Tibial nerve (tissue), 4 donors: ENCODE data around the gene P2RX7. TPM values are rescaled to one million over a fixed set of nuclear protein-coding genes. Genes with fewer than 3 reads are reported as not detected.

ENCODE experiments used
- DNase-seq, 2 donors: peaks; one replicate each; pipeline ENCODE4 v3.0.0-alpha.2; 2019; ENCODE audit warnings: low spot score in 2 of 2
- H3K27ac ChIP-seq, 4 donors: fragments of 200-600 bp; sonication (generic) in 3 of 4; one replicate each; pipeline ENCODE4 v1.5.1; 2017 to 2019; ENCODE audit warnings: mild to moderate bottlenecking in 1 of 4
- H3K27me3 ChIP-seq, 2 donors: fragments of 200-600 bp; sonication (generic) in 1 of 2; one replicate each; pipeline versions ENCODE4 v1.5.1 to v1.6.0; 2017 to 2019
- H3K36me3 ChIP-seq, 3 donors: fragments of 200-600 bp; sonication (generic); one replicate each; pipeline ENCODE4 v1.5.1; 2018 to 2019
- H3K4me1 ChIP-seq, 4 donors: fragments of 200-600 bp; sonication (generic) in 3 of 4; one replicate each; pipeline ENCODE4 v1.5.1; 2017 to 2019
- H3K4me3 ChIP-seq, 4 donors: fragments of 200-600 bp; sonication (generic) in 3 of 4; one replicate each; pipeline ENCODE4 v1.5.1; 2017 to 2019; ENCODE audit warnings: mild to moderate bottlenecking in 1 of 4, moderate library complexity in 1 of 4
- H3K9me3 ChIP-seq, 4 donors: fragments of 200-600 bp; sonication (generic) in 3 of 4; one replicate each; pipeline ENCODE4 v1.5.1; 2017 to 2019
- CTCF ChIP-seq, 5 experiments: fragments of 200-600 bp in 3 of 5; fragments of 450-650 bp in 2 of 5; sonication (generic) in 3 of 5; IDR thresholded peaks; one replicate each; pipeline ENCODE4 v1.5.1; 2016 to 2019; ENCODE audit warnings: antibody characterized with exemption in 5 of 5, mild to moderate bottlenecking in 3 of 5, moderate library complexity in 2 of 5
- EP300 ChIP-seq, 2 donors: sonication (generic); formaldehyde crosslinking; IDR thresholded peaks; one replicate each; pipeline ENCODE4 v1.6.1; 2017; ENCODE audit warnings: antibody characterized with exemption in 2 of 2, mild to moderate bottlenecking in 1 of 2
- POLR2A ChIP-seq, 2 donors: fragments of 450-650 bp; IDR thresholded peaks; one replicate each; pipeline ENCODE4 v1.6.1; 2017; ENCODE audit warnings: antibody characterized with exemption in 2 of 2, mild to moderate bottlenecking in 2 of 2, moderate library complexity in 2 of 2
- WGBS, 2 donors: methylation state at CpG; one replicate each; pipeline ENCODE4 v1.1.5; 2018; 5-methylcytosine and 5-hydroxymethylcytosine counted together
- total RNA-seq, 4 donors: library from RNA; depleted of rRNA; stranded (reverse); fragments of >200 nt; gene quantifications; one replicate each; pipeline ENCODE4 v1.1.0, GENCODE V29; 2016

The P2RX7 gene
- total RNA-seq, 4 donors from 2014 or later = 5.2 to 13.8 (median 9.5) TPM

- peak; percentile 23 to 68 for DNase-seq
- no peaks in the 10 kb centered on the region for H3K27me3 ChIP-seq
- no peaks in the 10 kb centered on the region for H3K9me3 ChIP-seq
- no peak overlapping the region for H3K4me3 ChIP-seq
- peaks cover 0 to 2% (median 0%) of the 10 kb centered on the region in 4 donors for H3K4me1 ChIP-seq
- no peak overlapping the region for H3K27ac ChIP-seq
- 56 to 57% methylated on average over 8 of the region's 8 CpGs for WGBS, 2 donors
- TF ChIP-seq EP300 (IDR thresholded peaks at IDR 0.05) (peak in 1 of 2 donors; percentile 29), CTCF (IDR thresholded peaks at IDR 0.05) (peak; percentile 86 to 89 (median 87)), POLR2A (IDR thresholded peaks at IDR 0.05) (no peak)
- no peaks in the 10 kb centered on the region for H3K36me3 ChIP-seq
These were observed 22.3 kb upstream of the P2RX7 start for GRCh38 chr12:121110211-121110940.

- H3K9me3 ChIP-seq = no peaks in the 10 kb centered on the region
- H3K27ac ChIP-seq = no peak overlapping the region
- H3K4me3 ChIP-seq = no peak overlapping the region
- DNase-seq = no peak
- H3K27me3 ChIP-seq = no peaks in the 10 kb centered on the region
- 74 to 80% methylated on average over 9 of the region's 9 CpGs for WGBS, 2 donors
- H3K4me1 ChIP-seq = peaks cover 0 to 2% (median 0%) of the 10 kb centered on the region in 4 donors
- H3K36me3 ChIP-seq = no peaks in the 10 kb centered on the region
- TF ChIP-seq EP300 (IDR thresholded peaks at IDR 0.05) = no peak
- no peak for TF ChIP-seq CTCF (IDR thresholded peaks at IDR 0.05)
- TF ChIP-seq POLR2A (IDR thresholded peaks at IDR 0.05) = no peak
These were observed 21.0 kb upstream of the P2RX7 start for GRCh38 chr12:121111684-121112083.

- TF ChIP-seq EP300 (IDR thresholded peaks at IDR 0.05) (no peak), POLR2A (IDR thresholded peaks at IDR 0.05) (no peak), CTCF (IDR thresholded peaks at IDR 0.05) (no peak)
- DNase-seq = no peak
- WGBS, 2 donors = 68% methylated on average over 4 of the region's 4 CpGs
These were observed 20.2 kb upstream of the P2RX7 start for GRCh38 chr12:121112496-121112895.

GRCh38 chr12:121113057-121113456 lies 19.6 kb upstream of the P2RX7 start:
- H3K9me3 ChIP-seq = no peaks in the 10 kb centered on the region
- H3K4me1 ChIP-seq = peaks cover 0 to 2% (median 0%) of the 10 kb centered on the region in 4 donors
- no peak for TF ChIP-seq POLR2A (IDR thresholded peaks at IDR 0.05)
- TF ChIP-seq EP300 (IDR thresholded peaks at IDR 0.05) = no peak
- no peak for TF ChIP-seq CTCF (IDR thresholded peaks at IDR 0.05)
- no peaks in the 10 kb centered on the region for H3K27me3 ChIP-seq
- no peak overlapping the region for H3K27ac ChIP-seq
- DNase-seq = no peak
- H3K4me3 ChIP-seq = no peak overlapping the region
- WGBS, 2 donors = 51 to 58% methylated on average over 4 of the region's 4 CpGs
- no peaks in the 10 kb centered on the region for H3K36me3 ChIP-seq

More at GRCh38 chr12:121112496-121112895, 20.2 kb upstream of the P2RX7 start:
- H3K4me3 ChIP-seq = no peak overlapping the region
- peaks cover 0 to 2% (median 0%) of the 10 kb centered on the region in 4 donors for H3K4me1 ChIP-seq
- H3K27me3 ChIP-seq = no peaks in the 10 kb centered on the region
- no peaks in the 10 kb centered on the region for H3K9me3 ChIP-seq
- H3K36me3 ChIP-seq = no peaks in the 10 kb centered on the region
- H3K27ac ChIP-seq = no peak overlapping the region

- peaks cover 0 to 2% (median 0%) of the 10 kb centered on the region in 4 donors for H3K4me1 ChIP-seq
- no peaks in the 10 kb centered on the region for H3K27me3 ChIP-seq
- 54 to 63% methylated on average over 6 of the region's 6 CpGs for whole genome bisulfite sequencing, 2 donors
- H3K4me3 ChIP-seq = no peak overlapping the region
- H3K9me3 ChIP-seq = no peaks in the 10 kb centered on the region
- no peaks in the 10 kb centered on the region for H3K36me3 ChIP-seq
- DNase-seq = no peak
- H3K27ac ChIP-seq = no peak overlapping the region
- TF ChIP-seq POLR2A (IDR thresholded peaks at IDR 0.05) = no peak
- no peak for TF ChIP-seq CTCF (IDR thresholded peaks at IDR 0.05)
- no peak for TF ChIP-seq EP300 (IDR thresholded peaks at IDR 0.05)
These were observed 18.5 kb upstream of the P2RX7 start for GRCh38 chr12:121114019-121114639.
